Right lobe of liver (tissue), 6 donors: ENCODE data around the gene METTL25. TPM values are rescaled to one million over a fixed set of nuclear protein-coding genes. Genes with fewer than 3 reads are reported as not detected.

Experiments used
- ATAC-seq, 4 donors: fragments of 200-7000 bp; cut with Tn5 transposase; one replicate each; pipeline ENCODE4 v1.9.1; 2020; ENCODE audit warnings: mild to moderate bottlenecking in 4 of 4, moderate library complexity in 4 of 4
- DNase-seq, 3 donors: peaks; one replicate each; pipeline ENCODE4 v3.0.0-alpha.2; 2020
- H3K27ac ChIP-seq, 3 donors: fragments of 200-600 bp; one replicate each; pipeline ENCODE4 v1.8.0; 2022
- H3K27me3 ChIP-seq, 2 donors: fragments of 200-600 bp; one replicate each; pipeline ENCODE4 v1.8.0; 2022
- H3K36me3 ChIP-seq, 4 donors: fragments of 200-600 bp; sonication (generic) in 1 of 4; one replicate each; pipeline versions ENCODE4 v1.5.1 to v1.8.0; 2017 to 2022; ENCODE audit warnings: control low read depth in 1 of 4
- H3K4me1 ChIP-seq, 4 donors: fragments of 200-600 bp; sonication (generic) in 1 of 4; one replicate each; pipeline versions ENCODE4 v1.5.1 to v1.8.0; 2017 to 2022; ENCODE audit warnings: control low read depth in 1 of 4
- H3K4me3 ChIP-seq, 3 donors: fragments of 200-600 bp; one replicate each; pipeline ENCODE4 v1.8.0; 2022
- H3K9me3 ChIP-seq, 4 donors: fragments of 200-600 bp; sonication (generic) in 1 of 4; one replicate each; pipeline versions ENCODE4 v1.5.1 to v1.8.0; 2017 to 2022; ENCODE audit warnings: control low read depth in 1 of 4
- CTCF ChIP-seq, 4 donors: fragments of 200-600 bp in 3 of 4; fragments of 450-650 bp in 1 of 4; IDR thresholded peaks; one replicate each; pipeline versions ENCODE4 v1.5.1 to v1.8.0; 2016 to 2022; ENCODE audit warnings: antibody characterized with exemption in 4 of 4, mild to moderate bottlenecking in 2 of 4
- POLR2A ChIP-seq: fragments of 450-650 bp; IDR thresholded peaks from one replicate; pipeline ENCODE4 v1.6.1; 2017; ENCODE audit warnings: antibody characterized with exemption, mild to moderate bottlenecking
- WGBS: methylation state at CpG from one replicate; pipeline ENCODE4 v1.1.6; 2018; ENCODE audit warnings: low coverage, low lambda C conversion rate; ENCODE audit not compliant: insufficient coverage; ENCODE audit errors: missing lambda C conversion rate; 5-methylcytosine and 5-hydroxymethylcytosine counted together
- intact Hi-C, 2 donors: fragments of 100-400 bp; cut with DNase I; formaldehyde crosslinking; loops; one replicate each; pipeline versions ENCODE4 v1.11.2 to v1.14.1; 2022
- total RNA-seq, 6 experiments: library from RNA; depleted of rRNA in 2 of 6; stranded (reverse); fragments of >200 nt in 2 of 6; fragmentation: NEBNext Ultra II Directional in 3 of 6; extraction: Animal tissue kit (Norgen Biotek cat#: 25700) in 3 of 6; gene quantifications; one replicate each; pipeline versions ENCODE4 v1.1.0 to v1.2.4, GENCODE V29; 2016 to 2023
- donor health status: DM: no; HTN: yes; CAD: no.
- donor health status: DM: no; HTN: no; CAD: no.
- donor health status: DM: no; HTN: no; CAD: no.
- donor health status: DM: no; HTN: yes; CAD: no.
- donor health status: DM: no; HTN: yes; CAD: no.

METTL25 gene
- total RNA-seq, 6 experiments from 2014 or later = 3.1 to 9.8 (median 5.4) TPM

GRCh38 chr12:82456633-82457032 is 98.3 kb downstream of the METTL25 start:
- DNase-seq (no peak), ATAC-seq (no peak)
- Histone ChIP-seq H3K27ac (no peak overlapping the region), H3K27me3 (no peaks in the 10 kb centered on the region), H3K36me3 (no peaks in the 10 kb centered on the region), H3K4me3 (no peak overlapping the region), H3K4me1 (no peaks in the 10 kb centered on the region), H3K9me3 (no peaks in the 10 kb centered on the region)
- TF ChIP-seq POLR2A (no peak), CTCF (IDR thresholded peaks at IDR 0.05) (no peak)
- intact Hi-C loops = no loop called here
- WGBS = 88% methylated on average over 2 of the region's 2 CpGs

- intact Hi-C loops = no loop called here
- Histone ChIP-seq H3K27ac (no peak overlapping the region), H3K4me3 (no peak overlapping the region), H3K27me3 (no peaks in the 10 kb centered on the region), H3K4me1 (no peaks in the 10 kb centered on the region), H3K9me3 (no peaks in the 10 kb centered on the region), H3K36me3 (no peaks in the 10 kb centered on the region)
- TF ChIP-seq POLR2A = no peak
- TF ChIP-seq CTCF (IDR thresholded peaks at IDR 0.05) = no peak
- no peak for ATAC-seq
- DNase-seq = no peak
- 100% methylated on average over 1 of the region's 1 CpG for WGBS
Measured at GRCh38 chr12:82458101-82458500, 99.8 kb downstream of the METTL25 start.

GRCh38 chr12:82461393-82461792 is 103.1 kb downstream of the METTL25 start:
- WGBS = 43% methylated on average over 1 of the region's 1 CpG
- Histone ChIP-seq H3K27ac (no peak overlapping the region), H3K9me3 (no peaks in the 10 kb centered on the region), H3K4me3 (no peak overlapping the region), H3K4me1 (no peaks in the 10 kb centered on the region), H3K36me3 (no peaks in the 10 kb centered on the region), H3K27me3 (no peaks in the 10 kb centered on the region)
- intact Hi-C loops = no loop called here
- TF ChIP-seq CTCF (IDR thresholded peaks at IDR 0.05) = no peak
- TF ChIP-seq POLR2A = no peak
- DNase-seq (no peak), ATAC-seq (no peak)

GRCh38 chr12:82461836-82462235 is 103.5 kb downstream of the METTL25 start:
- DNase-seq (no peak), ATAC-seq (no peak)
- Histone ChIP-seq H3K36me3 (no peaks in the 10 kb centered on the region), H3K27me3 (no peaks in the 10 kb centered on the region), H3K27ac (no peak overlapping the region), H3K4me1 (no peaks in the 10 kb centered on the region), H3K4me3 (no peak overlapping the region), H3K9me3 (no peaks in the 10 kb centered on the region)
- 63% methylated on average over 3 of the region's 3 CpGs for WGBS
- intact Hi-C loops = no loop called here
- TF ChIP-seq CTCF (IDR thresholded peaks at IDR 0.05) (no peak), POLR2A (no peak)

GRCh38 chr12:82468563-82468962 is 110.2 kb downstream of the METTL25 start:
- intact Hi-C loops = no loop called here
- no peak overlapping the region for H3K4me3 ChIP-seq
- H3K36me3 ChIP-seq = no peaks in the 10 kb centered on the region
- 97% methylated on average over 3 of the region's 4 CpGs for WGBS
- H3K27me3 ChIP-seq = no peaks in the 10 kb centered on the region
- H3K27ac ChIP-seq = no peak overlapping the region
- no peak for TF ChIP-seq POLR2A
- TF ChIP-seq CTCF (IDR thresholded peaks at IDR 0.05) = no peak
- no peak for DNase-seq
- no peak for ATAC-seq
- no peaks in the 10 kb centered on the region for H3K9me3 ChIP-seq
- no peaks in the 10 kb centered on the region for H3K4me1 ChIP-seq
